GM13976 (cell line): ENCODE measurements around the gene MTA2.
"Not testable (repeated sequence)": the region's sequence is repeated elsewhere in the genome, so short reads cannot be mapped to it uniquely, and the experiment has no call there.

Source experiments
- DNase-seq: peaks from one replicate; pipeline ENCODE4 v3.0.0; 2012; ENCODE audit warnings: low spot score
- in situ Hi-C: fragments of 300-500 bp; cut with MboI; formaldehyde crosslinking; loops from one replicate; pipeline ENCODE4 v1.12.0; 2022; ENCODE audit warnings: low sequenced_read_pairs, mixed read lengths, inconsistent platforms; ENCODE audit not compliant: unreplicated experiment
- TF ChIP-seq, protein P1 (sequence below): IDR thresholded peaks from 2 replicates; pipeline ENCODE4 v1.5.1; 2012; ENCODE audit warnings: borderline replicate concordance, mild to moderate bottlenecking; ENCODE audit not compliant: insufficient read depth; ENCODE audit errors: extremely low read depth, missing control alignments, control extremely low read depth

Gene MTA2

DNA sequence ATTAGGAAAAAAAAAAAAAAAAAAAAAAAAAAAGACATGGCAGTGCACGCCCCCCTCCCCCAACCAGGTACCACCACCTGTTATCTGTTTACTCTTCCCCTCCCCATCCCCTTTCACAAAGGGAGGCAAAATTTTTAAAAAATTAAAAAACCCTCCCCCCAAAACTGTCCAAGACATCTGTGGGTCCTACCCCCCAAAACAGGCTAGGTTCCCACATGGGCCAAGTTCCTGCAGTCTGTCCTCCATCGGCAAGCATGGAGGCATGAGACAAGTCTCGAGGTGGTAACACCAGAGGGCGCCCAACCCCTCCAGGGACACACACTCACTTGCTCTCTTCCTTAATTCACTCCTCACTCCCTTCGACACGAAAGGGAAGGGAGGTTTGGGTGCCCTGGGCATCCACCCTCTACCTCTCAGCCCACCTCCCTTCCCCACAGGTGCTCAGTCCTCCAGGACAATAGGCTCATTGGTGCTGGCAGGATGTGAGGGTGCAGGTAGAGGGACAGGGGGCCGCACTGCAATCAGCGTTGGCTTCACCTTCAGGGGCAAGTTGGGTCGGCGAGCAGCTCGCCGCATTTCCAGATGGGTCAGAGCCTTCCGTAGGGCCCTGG lies 8.1 kb downstream of the MTA2 start:
- in situ Hi-C loops, result no loop called here
- DNase-seq, result peak; percentile 72
- TF ChIP-seq, protein P1, sequence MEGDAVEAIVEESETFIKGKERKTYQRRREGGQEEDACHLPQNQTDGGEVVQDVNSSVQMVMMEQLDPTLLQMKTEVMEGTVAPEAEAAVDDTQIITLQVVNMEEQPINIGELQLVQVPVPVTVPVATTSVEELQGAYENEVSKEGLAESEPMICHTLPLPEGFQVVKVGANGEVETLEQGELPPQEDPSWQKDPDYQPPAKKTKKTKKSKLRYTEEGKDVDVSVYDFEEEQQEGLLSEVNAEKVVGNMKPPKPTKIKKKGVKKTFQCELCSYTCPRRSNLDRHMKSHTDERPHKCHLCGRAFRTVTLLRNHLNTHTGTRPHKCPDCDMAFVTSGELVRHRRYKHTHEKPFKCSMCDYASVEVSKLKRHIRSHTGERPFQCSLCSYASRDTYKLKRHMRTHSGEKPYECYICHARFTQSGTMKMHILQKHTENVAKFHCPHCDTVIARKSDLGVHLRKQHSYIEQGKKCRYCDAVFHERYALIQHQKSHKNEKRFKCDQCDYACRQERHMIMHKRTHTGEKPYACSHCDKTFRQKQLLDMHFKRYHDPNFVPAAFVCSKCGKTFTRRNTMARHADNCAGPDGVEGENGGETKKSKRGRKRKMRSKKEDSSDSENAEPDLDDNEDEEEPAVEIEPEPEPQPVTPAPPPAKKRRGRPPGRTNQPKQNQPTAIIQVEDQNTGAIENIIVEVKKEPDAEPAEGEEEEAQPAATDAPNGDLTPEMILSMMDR, result peak; percentile 61

GRCh38 chr11:62592989-62593421 lies 8.7 kb downstream of the MTA2 start:
- in situ Hi-C loops, result no loop called here
- DNase-seq, result no peak
- TF ChIP-seq, protein P1, result no peak

- in situ Hi-C loops, result no loop called here
- no peak for DNase-seq
- TF ChIP-seq, protein P1, result no peak
Observed at GRCh38 chr11:62592146-62592815, 9.4 kb downstream of the MTA2 start.

DNA sequence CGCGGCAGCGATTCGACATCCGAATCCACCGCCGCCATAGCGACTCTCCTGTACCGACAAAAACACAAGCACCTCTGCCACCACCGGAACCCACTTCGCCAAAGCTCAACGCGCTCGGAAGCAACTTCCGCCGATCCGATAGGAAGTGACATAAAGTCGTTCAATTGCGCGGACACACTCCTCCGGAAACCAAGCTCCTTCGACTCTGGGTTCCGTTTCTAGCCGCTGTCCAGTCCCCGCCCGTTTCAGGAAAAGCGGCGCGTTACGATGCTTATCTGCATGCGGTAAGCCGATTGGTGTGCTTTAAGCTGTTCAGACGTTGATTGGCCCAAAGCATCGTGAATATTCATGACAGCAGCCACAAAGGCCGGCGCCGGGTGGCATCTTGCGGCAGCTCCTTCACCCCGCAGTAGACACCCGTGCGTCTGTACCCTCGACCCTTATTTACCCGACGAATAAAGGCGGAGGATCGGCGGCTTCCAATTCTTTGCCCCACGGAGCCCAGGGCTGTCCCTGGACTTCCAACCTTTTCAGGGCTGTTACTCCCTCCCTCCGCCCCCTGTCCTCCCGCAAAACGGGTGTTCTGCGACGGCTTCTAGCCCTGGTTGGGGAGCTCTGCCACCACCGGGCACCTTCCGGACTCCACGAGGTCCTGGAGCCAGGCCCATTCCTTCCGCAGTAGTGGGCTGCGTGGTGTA lies 10.1 kb downstream of the MTA2 start, which contains the start of gene TUT1:
Gene TUT1, minus strand, starts transcription at position 76 of the 698 bp plus-strand sequence. Its CDS starts 38 bp downstream, at position 38.
- TF ChIP-seq, protein P1, result no peak
- DNase-seq, result peak; percentile 94
- in situ Hi-C loops, result no loop called here

GRCh38 chr11:62588966-62589637 lies 12.6 kb downstream of the MTA2 start:
- in situ Hi-C loops, result no loop called here
- DNase-seq, result no peak
- TF ChIP-seq, protein P1, result no peak

GRCh38 chr11:62585356-62585755 lies 16.3 kb downstream of the MTA2 start:
- in situ Hi-C loops, result not testable (repeated sequence)

DNA sequence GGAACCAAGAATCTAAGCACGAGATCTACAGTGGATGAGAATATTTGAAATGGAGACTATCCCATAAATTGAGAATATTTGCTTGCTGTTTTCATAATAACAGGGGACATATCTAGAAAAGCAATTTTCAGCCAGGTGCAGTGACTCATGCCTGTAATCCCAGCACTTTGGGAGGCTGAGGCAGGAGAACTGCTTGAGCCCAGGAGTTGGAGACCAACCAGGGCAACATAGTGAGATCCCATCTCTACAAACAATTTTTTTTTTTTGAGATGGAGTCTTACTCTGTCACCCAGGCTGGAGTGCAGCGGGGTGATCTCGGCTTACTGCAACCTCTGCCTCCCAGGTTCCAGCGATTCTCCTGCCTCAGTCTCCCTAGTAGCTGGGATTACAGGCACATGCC lies 19.9 kb downstream of the MTA2 start:
- in situ Hi-C loops, DNase-seq: not testable (repeated sequence)

More at GRCh38 chr11:62585356-62585755, 16.3 kb downstream of the MTA2 start:
- DNase-seq, result not testable (repeated sequence)
